ENCODE measurements around the gene ROBO1. TPM values are rescaled to one million over a fixed set of nuclear protein-coding genes. Genes with fewer than 3 reads are reported as not detected.
"Not testable (repeated sequence)": the region's sequence is repeated elsewhere in the genome, so short reads cannot be mapped to it uniquely, and the experiment has no call there.

ROBO1 gene
- total RNA-seq, 1 donor from 2014 or later, result 73.8 TPM

- H3K27ac Mint-ChIP-seq (ENCODE audit: unreplicated experiment), result no peak overlapping the region
- H3K9me3 Mint-ChIP-seq (ENCODE audit: unreplicated experiment), result peaks cover 3% of the 10 kb centered on the region
- TF ChIP-seq CTCF (IDR thresholded peaks at IDR 0.05), result no peak
- H3K27me3 Mint-ChIP-seq (ENCODE audit: unreplicated experiment), result no peaks in the 10 kb centered on the region
- H3K36me3 Mint-ChIP-seq (ENCODE audit: unreplicated experiment), result peaks cover 10% of the 10 kb centered on the region
- peaks cover 20% of the 10 kb centered on the region for H3K4me1 Mint-ChIP-seq (ENCODE audit: unreplicated experiment)
- DNase-seq (ENCODE audit: extremely low spot score, unreplicated experiment), result no peak
- H3K4me3 Mint-ChIP-seq (ENCODE audit: unreplicated experiment), result no peak overlapping the region
Measured at GRCh38 chr3:78888635-78889034, 879.2 kb downstream of the ROBO1 start.

- no peak overlapping the region for H3K4me3 Mint-ChIP-seq (ENCODE audit: unreplicated experiment)
- H3K9me3 Mint-ChIP-seq (ENCODE audit: unreplicated experiment), result peaks cover 3% of the 10 kb centered on the region
- no peaks in the 10 kb centered on the region for H3K27me3 Mint-ChIP-seq (ENCODE audit: unreplicated experiment)
- peaks cover 20% of the 10 kb centered on the region for H3K4me1 Mint-ChIP-seq (ENCODE audit: unreplicated experiment)
- H3K36me3 Mint-ChIP-seq (ENCODE audit: unreplicated experiment), result peaks cover 7% of the 10 kb centered on the region
- no peak for DNase-seq (ENCODE audit: extremely low spot score, unreplicated experiment)
- TF ChIP-seq CTCF (IDR thresholded peaks at IDR 0.05), result no peak
- peak overlapping the region; percentile 25 for H3K27ac Mint-ChIP-seq (ENCODE audit: unreplicated experiment)
Measured at GRCh38 chr3:78887547-78888011, 880.2 kb downstream of the ROBO1 start.

- H3K27ac Mint-ChIP-seq (ENCODE audit: unreplicated experiment), result peak overlapping the region; percentile 25
- H3K9me3 Mint-ChIP-seq (ENCODE audit: unreplicated experiment), result peaks cover 3% of the 10 kb centered on the region
- no peaks in the 10 kb centered on the region for H3K27me3 Mint-ChIP-seq (ENCODE audit: unreplicated experiment)
- peaks cover 20% of the 10 kb centered on the region for H3K4me1 Mint-ChIP-seq (ENCODE audit: unreplicated experiment)
- peaks cover 7% of the 10 kb centered on the region for H3K36me3 Mint-ChIP-seq (ENCODE audit: unreplicated experiment)
- no peak overlapping the region for H3K4me3 Mint-ChIP-seq (ENCODE audit: unreplicated experiment)
- no peak for TF ChIP-seq CTCF (IDR thresholded peaks at IDR 0.05)
- no peak for DNase-seq (ENCODE audit: extremely low spot score, unreplicated experiment)
Measured at GRCh38 chr3:78887029-78887428, 880.8 kb downstream of the ROBO1 start.

- H3K27ac Mint-ChIP-seq (ENCODE audit: unreplicated experiment); H3K9me3 Mint-ChIP-seq (ENCODE audit: unreplicated experiment); DNase-seq (ENCODE audit: extremely low spot score, unreplicated experiment): not testable (repeated sequence)
Measured at GRCh38 chr3:78884567-78884966, 883.2 kb downstream of the ROBO1 start.

GRCh38 chr3:78882251-78882650 is 885.5 kb downstream of the ROBO1 start:
- H3K36me3 Mint-ChIP-seq (ENCODE audit: unreplicated experiment), result no peaks in the 10 kb centered on the region
- TF ChIP-seq CTCF (IDR thresholded peaks at IDR 0.05), result no peak
- H3K27ac Mint-ChIP-seq (ENCODE audit: unreplicated experiment), result no peak overlapping the region
- no peaks in the 10 kb centered on the region for H3K27me3 Mint-ChIP-seq (ENCODE audit: unreplicated experiment)
- peaks cover 36% of the 10 kb centered on the region for H3K4me1 Mint-ChIP-seq (ENCODE audit: unreplicated experiment)
- no peaks in the 10 kb centered on the region for H3K9me3 Mint-ChIP-seq (ENCODE audit: unreplicated experiment)
- DNase-seq (ENCODE audit: extremely low spot score, unreplicated experiment), result no peak
- H3K4me3 Mint-ChIP-seq (ENCODE audit: unreplicated experiment), result no peak overlapping the region

More at GRCh38 chr3:78884567-78884966, 883.2 kb downstream of the ROBO1 start:
- H3K4me1 Mint-ChIP-seq (ENCODE audit: unreplicated experiment), result peaks cover 31% of the 10 kb centered on the region
- not testable (repeated sequence) for H3K36me3 Mint-ChIP-seq (ENCODE audit: unreplicated experiment); H3K4me3 Mint-ChIP-seq (ENCODE audit: unreplicated experiment); H3K27me3 Mint-ChIP-seq (ENCODE audit: unreplicated experiment)

- Mint-ChIP-seq H3K36me3 (ENCODE audit: unreplicated experiment) (no peaks in the 10 kb centered on the region), H3K4me3 (ENCODE audit: unreplicated experiment) (no peak overlapping the region), H3K4me1 (ENCODE audit: unreplicated experiment) (peaks cover 32% of the 10 kb centered on the region), H3K27me3 (ENCODE audit: unreplicated experiment) (no peaks in the 10 kb centered on the region), H3K9me3 (ENCODE audit: unreplicated experiment) (peaks cover 3% of the 10 kb centered on the region), H3K27ac (ENCODE audit: unreplicated experiment) (no peak overlapping the region)
- DNase-seq (ENCODE audit: extremely low spot score, unreplicated experiment), result no peak
- no peak for TF ChIP-seq CTCF (IDR thresholded peaks at IDR 0.05)
Measured at GRCh38 chr3:78881501-78881900, 886.3 kb downstream of the ROBO1 start.

Measured in osteocyte (in vitro differentiated cells).